Measurements from ENCODE around the gene SSBP4.

DNA sequence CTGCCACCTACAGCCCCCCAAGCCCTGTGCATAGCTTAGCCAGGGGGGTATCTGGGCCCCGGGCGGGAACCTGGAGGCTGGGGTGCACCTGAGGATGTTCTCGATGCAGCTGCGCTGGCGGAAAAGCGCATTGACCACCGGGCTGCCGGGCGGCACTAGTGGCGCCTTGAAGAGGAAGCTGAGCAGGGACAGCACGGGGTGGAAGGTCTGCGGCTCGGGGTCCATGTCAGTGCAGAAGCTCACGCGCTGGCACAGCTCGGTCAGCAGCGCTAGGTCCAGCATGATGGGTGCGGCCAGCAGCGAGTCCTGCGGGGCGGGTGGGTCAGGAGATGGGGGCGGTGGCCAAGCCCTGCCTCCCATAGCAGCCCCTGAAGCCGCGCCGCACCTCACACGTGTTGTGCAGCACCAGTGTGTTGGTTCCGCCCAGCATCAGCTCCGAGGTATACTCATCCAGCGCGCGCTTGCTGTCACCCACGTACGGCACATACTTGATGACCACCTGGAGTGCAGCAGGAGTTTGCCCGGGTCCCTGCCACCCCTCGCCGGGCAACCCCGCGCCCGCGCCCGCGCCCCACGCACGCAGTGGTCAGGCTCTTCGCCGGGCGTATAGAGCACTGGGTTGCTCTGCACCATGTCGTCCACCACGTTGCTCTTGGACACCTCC lies 16.1 kb downstream of the SSBP4 start:
- TF ChIP-seq CTCF (IDR thresholded peaks at IDR 0.05; ENCODE audit: low read depth, low read length, poor library complexity, severe bottlenecking) (no peak), EZH2phosphoT487 (IDR thresholded peaks at IDR 0.05; ENCODE audit: borderline replicate concordance, low read length) (no peak)
